Keratinocyte (primary cell): Measurements from ENCODE around the gene PCDHGA2.

ENCODE experiments used
- EZH2 ChIP-seq: IDR thresholded peaks from one replicate; pipeline ENCODE4 v1.6.1; 2012; ENCODE audit warnings: inconsistent platforms, mild to moderate bottlenecking, low read length, moderate library complexity
- TF ChIP-seq, protein P1 (sequence below), 3 experiments: IDR thresholded peaks in 1 of 3; conservative IDR thresholded peaks in 1 of 3; optimal IDR thresholded peaks in 1 of 3; 2 replicates in 2 of 3; 3 replicates in 1 of 3; pipeline versions ENCODE3 to v1.5.1; 2011; ENCODE audit warnings: low read length in 3 of 3, mild to moderate bottlenecking in 3 of 3, moderate library complexity in 2 of 3, control low read depth in 1 of 3, inconsistent platforms in 1 of 3; ENCODE audit not compliant: insufficient read depth in 2 of 3; ENCODE audit errors: extremely low read depth in 1 of 3

DNA sequence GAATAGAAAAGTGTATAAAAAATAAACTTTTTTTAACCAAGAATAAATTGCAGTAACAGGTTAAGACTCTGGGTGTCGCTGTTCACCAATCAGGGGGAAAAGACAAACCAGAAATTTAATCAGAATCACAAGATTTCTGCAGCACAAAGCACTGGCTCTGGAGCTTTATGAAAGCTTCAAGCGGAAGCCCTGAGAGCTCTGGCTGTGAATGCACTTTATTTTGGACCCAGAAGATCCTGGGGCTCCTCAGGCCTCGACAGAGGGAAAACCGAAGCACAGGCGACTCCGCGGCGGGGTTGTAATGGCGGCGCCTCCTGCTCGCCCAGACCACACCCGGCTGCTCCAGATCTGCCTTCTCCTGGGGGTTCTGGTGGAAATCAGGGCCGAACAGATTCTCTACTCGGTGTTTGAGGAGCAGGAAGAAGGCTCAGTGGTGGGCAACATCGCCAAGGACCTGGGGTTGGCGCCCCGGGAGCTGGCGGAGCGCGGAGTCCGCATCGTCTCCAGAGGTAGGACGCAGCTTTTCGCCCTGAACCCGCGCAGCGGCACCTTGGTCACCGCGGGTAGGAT is 16.4 kb downstream of the PCDHGA2 start, which contains the start of gene PCDHGA4:
- TF ChIP-seq, protein P1, sequence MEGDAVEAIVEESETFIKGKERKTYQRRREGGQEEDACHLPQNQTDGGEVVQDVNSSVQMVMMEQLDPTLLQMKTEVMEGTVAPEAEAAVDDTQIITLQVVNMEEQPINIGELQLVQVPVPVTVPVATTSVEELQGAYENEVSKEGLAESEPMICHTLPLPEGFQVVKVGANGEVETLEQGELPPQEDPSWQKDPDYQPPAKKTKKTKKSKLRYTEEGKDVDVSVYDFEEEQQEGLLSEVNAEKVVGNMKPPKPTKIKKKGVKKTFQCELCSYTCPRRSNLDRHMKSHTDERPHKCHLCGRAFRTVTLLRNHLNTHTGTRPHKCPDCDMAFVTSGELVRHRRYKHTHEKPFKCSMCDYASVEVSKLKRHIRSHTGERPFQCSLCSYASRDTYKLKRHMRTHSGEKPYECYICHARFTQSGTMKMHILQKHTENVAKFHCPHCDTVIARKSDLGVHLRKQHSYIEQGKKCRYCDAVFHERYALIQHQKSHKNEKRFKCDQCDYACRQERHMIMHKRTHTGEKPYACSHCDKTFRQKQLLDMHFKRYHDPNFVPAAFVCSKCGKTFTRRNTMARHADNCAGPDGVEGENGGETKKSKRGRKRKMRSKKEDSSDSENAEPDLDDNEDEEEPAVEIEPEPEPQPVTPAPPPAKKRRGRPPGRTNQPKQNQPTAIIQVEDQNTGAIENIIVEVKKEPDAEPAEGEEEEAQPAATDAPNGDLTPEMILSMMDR (optimal IDR thresholded peaks at IDR 0.05 in 1 of 3, IDR thresholded peaks at IDR 0.05 in 1 of 3, conservative IDR thresholded peaks at IDR 0.05 in 1 of 3; ENCODE audit: extremely low read depth in 1 of 3, insufficient read depth in 2 of 3, low read length in 3 of 3), result peak in 2 of 3 experiments; percentile 15 to 34
- no peak for TF ChIP-seq EZH2
